Measurements from ENCODE around the gene ANO7. TPM values are rescaled to one million over a fixed set of nuclear protein-coding genes. Genes with fewer than 3 reads are reported as not detected.

ANO7 gene
- total RNA-seq, 1 experiment from 2014 or later, result 0.19 TPM

DNA sequence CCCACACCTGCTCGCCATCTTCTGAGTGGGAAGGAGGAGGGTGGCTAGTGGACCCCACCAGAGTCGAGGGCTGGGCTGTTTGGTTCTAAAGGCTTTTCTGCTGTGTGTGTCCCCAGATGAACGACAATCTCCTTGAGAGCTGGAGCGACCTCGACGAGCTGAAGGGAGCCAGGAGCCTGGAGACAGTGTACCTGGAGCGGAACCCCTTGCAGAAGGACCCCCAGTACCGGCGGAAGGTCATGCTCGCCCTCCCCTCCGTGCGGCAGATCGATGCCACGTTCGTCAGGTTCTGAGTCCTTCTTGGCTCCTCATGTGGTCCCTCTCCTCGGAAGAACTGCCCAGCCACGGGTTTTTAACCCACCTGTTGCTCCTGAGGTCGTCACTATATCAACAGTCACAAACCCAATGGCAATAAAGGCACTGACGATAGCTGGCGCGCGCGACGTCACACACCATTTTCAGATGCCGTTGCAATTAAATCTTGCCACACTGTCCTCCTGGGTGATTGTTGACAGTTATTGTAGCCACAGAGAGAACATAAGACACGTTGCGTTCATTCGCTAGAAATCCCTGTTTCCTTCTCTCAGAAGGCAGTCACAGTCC lies 5.8 kb upstream of the ANO7 start:
- no peak overlapping the region for H3K27ac ChIP-seq (ENCODE audit: low read length)
- H3K9me2 ChIP-seq (replicated peaks; ENCODE audit: insufficient read depth, low read length), result no peaks in the 10 kb centered on the region
- H3K36me3 ChIP-seq (ENCODE audit: insufficient read depth, low read length), result no peaks in the 10 kb centered on the region
- no peak overlapping the region for H3K4me3 ChIP-seq (ENCODE audit: low read length)
- H3K79me2 ChIP-seq (ENCODE audit: low read length), result no peaks in the 10 kb centered on the region
- no peak for DNase-seq
- no peaks in the 10 kb centered on the region for H3K9me3 ChIP-seq (ENCODE audit: low read length)
- no peak overlapping the region for H3K9ac ChIP-seq (ENCODE audit: low read length)
- peaks cover 6% of the 10 kb centered on the region for H3K4me1 ChIP-seq (ENCODE audit: low read length)
- H4K20me1 ChIP-seq (ENCODE audit: insufficient read depth, low read depth, low read length), result 0 out of 2 replicates have a peak, but pooled peaks cover 5% of the 10 kb centered on the region
- no peaks in the 10 kb centered on the region for H3K27me3 ChIP-seq (ENCODE audit: low read length)
- no peak overlapping the region for H2AFZ ChIP-seq (ENCODE audit: low read length)
- H3K4me2 ChIP-seq (ENCODE audit: low read depth, low read length, poor library complexity, severe bottlenecking), result no peak overlapping the region

DNA sequence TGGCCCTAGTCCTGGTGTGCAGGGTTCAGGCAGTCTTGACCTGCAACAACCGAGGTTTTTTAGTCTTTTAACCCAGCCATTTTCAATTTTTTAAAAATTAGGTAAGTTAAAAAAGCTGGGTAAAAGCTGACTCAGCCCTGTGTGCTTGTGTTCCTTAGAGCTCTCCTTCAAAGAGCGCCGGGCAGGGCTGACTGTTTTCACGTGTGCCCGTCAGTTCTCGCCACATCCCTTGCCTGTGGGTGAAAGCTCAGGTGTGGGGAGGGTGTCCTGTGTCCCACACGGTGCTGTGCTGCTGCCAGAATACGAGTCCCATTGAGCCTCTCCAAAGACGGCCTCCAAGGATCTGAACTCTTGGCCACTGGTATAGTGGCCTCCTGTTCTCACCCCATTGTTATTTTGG lies 5.3 kb upstream of the ANO7 start:
- Histone ChIP-seq H4K20me1 (ENCODE audit: insufficient read depth, low read depth, low read length) (peaks cover 5% of the 10 kb centered on the region; the same call in 1 of the 2 replicates), H3K36me3 (ENCODE audit: insufficient read depth, low read length) (no peaks in the 10 kb centered on the region), H3K79me2 (ENCODE audit: low read length) (no peaks in the 10 kb centered on the region), H3K9me3 (ENCODE audit: low read length) (no peaks in the 10 kb centered on the region), H3K4me2 (ENCODE audit: low read depth, low read length, poor library complexity, severe bottlenecking) (no peak overlapping the region), H3K27ac (ENCODE audit: low read length) (no peak overlapping the region), H3K4me3 (ENCODE audit: low read length) (no peak overlapping the region), H3K9me2 (replicated peaks; ENCODE audit: insufficient read depth, low read length) (no peaks in the 10 kb centered on the region), H3K9ac (ENCODE audit: low read length) (no peak overlapping the region), H3K4me1 (ENCODE audit: low read length) (peaks cover 12% of the 10 kb centered on the region), H2AFZ (ENCODE audit: low read length) (no peak overlapping the region), H3K27me3 (ENCODE audit: low read length) (no peaks in the 10 kb centered on the region)
- DNase-seq, result no peak

- Histone ChIP-seq H3K9ac (ENCODE audit: low read length) (no peak overlapping the region), H3K9me2 (replicated peaks; ENCODE audit: insufficient read depth, low read length) (no peaks in the 10 kb centered on the region), H4K20me1 (ENCODE audit: insufficient read depth, low read depth, low read length) (peaks cover 12% of the 10 kb centered on the region; the same call in 1 of the 2 replicates), H3K4me2 (ENCODE audit: low read depth, low read length, poor library complexity, severe bottlenecking) (no peak overlapping the region), H3K36me3 (ENCODE audit: insufficient read depth, low read length) (no peaks in the 10 kb centered on the region), H2AFZ (ENCODE audit: low read length) (no peak overlapping the region), H3K9me3 (ENCODE audit: low read length) (no peaks in the 10 kb centered on the region), H3K79me2 (ENCODE audit: low read length) (no peaks in the 10 kb centered on the region), H3K4me1 (ENCODE audit: low read length) (peaks cover 24% of the 10 kb centered on the region), H3K27ac (ENCODE audit: low read length) (no peak overlapping the region), H3K27me3 (ENCODE audit: low read length) (no peaks in the 10 kb centered on the region), H3K4me3 (ENCODE audit: low read length) (no peak overlapping the region)
- DNase-seq, result no peak
Observed at GRCh38 chr2:241184901-241185300, 3.6 kb upstream of the ANO7 start.

- H3K9ac ChIP-seq (ENCODE audit: low read length), result no peak overlapping the region
- DNase-seq, result no peak
- peaks cover 14% of the 10 kb centered on the region; the same call in 1 of the 2 replicates for H4K20me1 ChIP-seq (ENCODE audit: insufficient read depth, low read depth, low read length)
- H3K4me1 ChIP-seq (ENCODE audit: low read length), result peaks cover 24% of the 10 kb centered on the region
- H2AFZ ChIP-seq (ENCODE audit: low read length), result no peak overlapping the region
- H3K27ac ChIP-seq (ENCODE audit: low read length), result no peak overlapping the region
- no peak overlapping the region for H3K4me3 ChIP-seq (ENCODE audit: low read length)
- H3K9me3 ChIP-seq (ENCODE audit: low read length), result no peaks in the 10 kb centered on the region
- H3K9me2 ChIP-seq (replicated peaks; ENCODE audit: insufficient read depth, low read length), result no peaks in the 10 kb centered on the region
- no peaks in the 10 kb centered on the region for H3K79me2 ChIP-seq (ENCODE audit: low read length)
- no peaks in the 10 kb centered on the region for H3K36me3 ChIP-seq (ENCODE audit: insufficient read depth, low read length)
- no peaks in the 10 kb centered on the region for H3K27me3 ChIP-seq (ENCODE audit: low read length)
- H3K4me2 ChIP-seq (ENCODE audit: low read depth, low read length, poor library complexity, severe bottlenecking), result no peak overlapping the region
Observed at GRCh38 chr2:241185961-241186360, 2.5 kb upstream of the ANO7 start.

- Histone ChIP-seq H3K4me3 (ENCODE audit: low read length) (no peak overlapping the region), H3K9me2 (replicated peaks; ENCODE audit: insufficient read depth, low read length) (no peaks in the 10 kb centered on the region), H3K9ac (ENCODE audit: low read length) (no peak overlapping the region), H3K79me2 (ENCODE audit: low read length) (no peaks in the 10 kb centered on the region), H3K36me3 (ENCODE audit: insufficient read depth, low read length) (no peaks in the 10 kb centered on the region), H4K20me1 (ENCODE audit: insufficient read depth, low read depth, low read length) (peaks cover 14% of the 10 kb centered on the region; the same call in 1 of the 2 replicates), H3K9me3 (ENCODE audit: low read length) (no peaks in the 10 kb centered on the region), H3K27me3 (ENCODE audit: low read length) (no peaks in the 10 kb centered on the region), H2AFZ (ENCODE audit: low read length) (no peak overlapping the region), H3K27ac (ENCODE audit: low read length) (no peak overlapping the region), H3K4me2 (ENCODE audit: low read depth, low read length, poor library complexity, severe bottlenecking) (peak overlapping the region; percentile 81), H3K4me1 (ENCODE audit: low read length) (peaks cover 24% of the 10 kb centered on the region)
- DNase-seq, result no peak
Observed at GRCh38 chr2:241187101-241187917, 1.2 kb upstream of the ANO7 start.

DNA sequence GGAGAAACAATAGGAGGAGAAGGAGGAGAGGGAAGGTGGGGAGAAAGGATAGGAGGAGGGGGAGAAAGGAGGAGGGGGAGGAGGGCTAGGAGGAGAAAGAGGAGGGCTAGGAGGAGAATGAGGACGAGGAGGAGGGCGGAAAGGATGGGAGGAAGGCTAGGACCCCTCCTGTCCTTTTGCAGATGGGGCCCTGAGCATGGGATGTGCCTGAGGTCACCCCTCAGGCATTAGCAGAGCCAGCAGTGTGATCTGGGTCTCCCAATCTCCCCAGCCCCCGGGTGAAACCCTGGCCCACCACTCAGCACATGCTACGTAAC lies 601 bp upstream of the ANO7 start:
- no peaks in the 10 kb centered on the region for H3K79me2 ChIP-seq (ENCODE audit: low read length)
- no peaks in the 10 kb centered on the region for H3K9me2 ChIP-seq (replicated peaks; ENCODE audit: insufficient read depth, low read length)
- peaks cover 14% of the 10 kb centered on the region; the same call in 1 of the 2 replicates for H4K20me1 ChIP-seq (ENCODE audit: insufficient read depth, low read depth, low read length)
- peaks cover 24% of the 10 kb centered on the region for H3K4me1 ChIP-seq (ENCODE audit: low read length)
- H3K36me3 ChIP-seq (ENCODE audit: insufficient read depth, low read length), result no peaks in the 10 kb centered on the region
- peak overlapping the region; percentile 65 for H3K4me3 ChIP-seq (ENCODE audit: low read length)
- H3K9ac ChIP-seq (ENCODE audit: low read length), result no peak overlapping the region
- peak overlapping the region; percentile 81 for H3K4me2 ChIP-seq (ENCODE audit: low read depth, low read length, poor library complexity, severe bottlenecking)
- no peaks in the 10 kb centered on the region for H3K27me3 ChIP-seq (ENCODE audit: low read length)
- H3K27ac ChIP-seq (ENCODE audit: low read length), result no peak overlapping the region
- DNase-seq, result no peak
- H3K9me3 ChIP-seq (ENCODE audit: low read length), result no peaks in the 10 kb centered on the region
- H2AFZ ChIP-seq (ENCODE audit: low read length), result no peak overlapping the region

DNA sequence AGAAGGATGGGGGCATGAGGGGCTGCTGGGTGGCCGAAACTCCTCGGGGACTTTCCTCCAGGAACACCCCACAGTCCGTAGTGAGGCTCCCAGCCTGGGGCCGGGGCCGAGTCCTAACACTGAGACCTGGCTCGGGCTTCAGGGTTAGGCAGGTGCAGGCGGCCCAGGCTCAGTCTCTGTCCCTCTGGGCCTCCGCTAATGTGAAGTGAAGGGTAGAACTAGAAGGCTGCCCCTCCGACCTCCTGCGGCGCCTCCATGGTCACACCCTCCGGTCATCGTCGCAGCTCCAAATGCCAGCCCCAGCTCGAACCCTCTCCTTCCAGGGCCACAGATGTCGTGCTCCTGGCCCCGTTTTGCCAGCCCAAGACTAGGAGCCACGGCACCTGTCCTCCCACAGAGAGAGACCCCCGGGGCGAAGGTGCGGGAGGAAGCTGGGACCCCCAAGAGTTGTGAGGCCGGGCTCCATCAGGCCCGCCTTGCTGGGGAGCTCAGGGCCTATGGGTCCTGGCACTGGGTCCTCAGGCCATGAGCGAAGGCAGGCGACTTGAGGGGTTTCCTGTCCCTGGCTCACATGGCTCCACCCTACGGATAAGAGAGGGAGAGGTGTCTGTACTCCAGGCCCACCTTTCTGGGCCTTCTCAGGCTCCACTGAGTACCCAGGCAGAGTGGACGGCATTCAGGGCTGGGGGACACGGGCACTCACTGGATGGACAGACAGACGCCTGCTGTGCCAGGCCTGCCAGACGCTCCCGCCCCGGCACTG lies 797 bp downstream of the ANO7 start:
- DNase-seq, result no peak
- H3K9ac ChIP-seq (ENCODE audit: low read length), result peak overlapping the region; percentile 56; the same call in 1 of the 2 replicates
- no peaks in the 10 kb centered on the region for H3K36me3 ChIP-seq (ENCODE audit: insufficient read depth, low read length)
- peak overlapping the region; percentile 81 for H3K4me2 ChIP-seq (ENCODE audit: low read depth, low read length, poor library complexity, severe bottlenecking)
- no peaks in the 10 kb centered on the region for H3K9me3 ChIP-seq (ENCODE audit: low read length)
- H3K9me2 ChIP-seq (replicated peaks; ENCODE audit: insufficient read depth, low read length), result no peaks in the 10 kb centered on the region
- peaks cover 14% of the 10 kb centered on the region; the same call in 1 of the 2 replicates for H4K20me1 ChIP-seq (ENCODE audit: insufficient read depth, low read depth, low read length)
- no peak overlapping the region for H2AFZ ChIP-seq (ENCODE audit: low read length)
- H3K4me1 ChIP-seq (ENCODE audit: low read length), result peaks cover 24% of the 10 kb centered on the region
- H3K27ac ChIP-seq (ENCODE audit: low read length), result no peak overlapping the region
- no peaks in the 10 kb centered on the region for H3K27me3 ChIP-seq (ENCODE audit: low read length)
- H3K4me3 ChIP-seq (ENCODE audit: low read length), result peak overlapping the region; percentile 65
- no peaks in the 10 kb centered on the region for H3K79me2 ChIP-seq (ENCODE audit: low read length)

- Histone ChIP-seq H4K20me1 (ENCODE audit: insufficient read depth, low read depth, low read length) (peaks cover 14% of the 10 kb centered on the region; the same call in 1 of the 2 replicates), H3K79me2 (ENCODE audit: low read length) (no peaks in the 10 kb centered on the region)
Observed at GRCh38 chr2:241189856-241190201, 1.4 kb downstream of the ANO7 start.

More at GRCh38 chr2:241189856-241190201, 1.4 kb downstream of the ANO7 start:
- Histone ChIP-seq H3K4me1 (ENCODE audit: low read length) (peaks cover 24% of the 10 kb centered on the region), H3K9me2 (replicated peaks; ENCODE audit: insufficient read depth, low read length) (no peaks in the 10 kb centered on the region), H3K9ac (ENCODE audit: low read length) (no peak overlapping the region), H3K9me3 (ENCODE audit: low read length) (no peaks in the 10 kb centered on the region), H3K4me3 (ENCODE audit: low read length) (no peak overlapping the region), H3K27ac (ENCODE audit: low read length) (no peak overlapping the region), H2AFZ (ENCODE audit: low read length) (no peak overlapping the region), H3K36me3 (ENCODE audit: insufficient read depth, low read length) (no peaks in the 10 kb centered on the region), H3K27me3 (ENCODE audit: low read length) (no peaks in the 10 kb centered on the region), H3K4me2 (ENCODE audit: low read depth, low read length, poor library complexity, severe bottlenecking) (no peak overlapping the region)
- no peak for DNase-seq

All from Karpas-422 (cell line).